ENCODE measurements around the gene TMEM266.

DNA sequence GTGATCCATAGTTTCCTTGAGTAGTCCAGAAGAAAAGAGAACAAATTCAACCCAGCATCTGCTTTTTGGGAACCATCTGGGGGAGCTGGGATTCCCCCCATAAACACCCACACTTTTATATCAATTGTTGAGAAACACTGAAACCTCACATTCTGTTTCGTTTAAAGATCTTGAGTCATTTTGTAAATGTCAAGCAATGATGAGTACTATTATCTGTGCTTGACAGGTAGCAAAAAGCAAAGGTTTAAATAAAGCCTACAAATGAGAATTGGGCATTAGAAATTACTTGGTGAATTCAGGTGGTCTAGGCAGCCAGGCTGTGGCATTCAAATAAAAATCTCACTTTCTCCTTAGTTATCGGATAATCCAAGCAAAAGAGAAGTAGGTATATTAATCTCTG, 75.7 kb downstream of the TMEM266 start:
- TF ChIP-seq CTCF (IDR thresholded peaks at IDR 0.05) (no peak), EP300 (IDR thresholded peaks at IDR 0.05) (no peak), POLR2A (IDR thresholded peaks at IDR 0.05; ENCODE audit: low read depth) (no peak)
